HAP-1 (cell line): ENCODE data around the gene KRT3.

Experiments
- DNase-seq, 2 experiments: peaks; one replicate each; pipeline ENCODE4 v3.0.0-alpha.2; 2016 to 2020; ENCODE audit warnings: low spot score in 2 of 2
- H3K27me3 ChIP-seq: fragments of 250-450 bp; sonication (Bioruptor Pico); 2 replicates; pipeline ENCODE4 v1.5.1; 2020; ENCODE audit warnings: low read depth, mild to moderate bottlenecking, moderate library complexity
- H3K36me3 ChIP-seq: fragments of 250-450 bp; sonication (Bioruptor Pico); replicated peaks from 2 replicates; pipeline ENCODE4 v1.5.1; 2020; ENCODE audit warnings: mild to moderate bottlenecking
- H3K4me1 ChIP-seq: fragments of 250-450 bp; sonication (Bioruptor Pico); 2 replicates; pipeline ENCODE4 v1.5.1; 2020; ENCODE audit warnings: mild to moderate bottlenecking
- H3K4me3 ChIP-seq: fragments of 250-450 bp; sonication (Bioruptor Pico); 2 replicates; pipeline ENCODE4 v1.5.1; 2020; ENCODE audit warnings: mild to moderate bottlenecking, moderate library complexity
- H3K9me3 ChIP-seq: fragments of 250-450 bp; sonication (Bioruptor Pico); 2 replicates; pipeline ENCODE4 v1.5.1; 2020; ENCODE audit warnings: mild to moderate bottlenecking, moderate library complexity
- in situ Hi-C: fragments of 300-500 bp; cut with MboI; formaldehyde crosslinking; loops from 3 replicates; pipeline ENCODE4 v1.14.3; 2020; ENCODE audit warnings: low sequenced_read_pairs, inconsistent platforms, mixed read lengths

The KRT3 gene

GRCh38 chr12:52832985-52833905 lies 37.3 kb upstream of the KRT3 start:
- H3K27me3 ChIP-seq = peaks cover 8% of the 10 kb centered on the region
- DNase-seq = no peak
- no peaks in the 10 kb centered on the region for H3K36me3 ChIP-seq
- H3K4me3 ChIP-seq = no peak overlapping the region
- H3K9me3 ChIP-seq = no peaks in the 10 kb centered on the region
- in situ Hi-C loops = no loop called here
- no peaks in the 10 kb centered on the region for H3K4me1 ChIP-seq

DNA sequence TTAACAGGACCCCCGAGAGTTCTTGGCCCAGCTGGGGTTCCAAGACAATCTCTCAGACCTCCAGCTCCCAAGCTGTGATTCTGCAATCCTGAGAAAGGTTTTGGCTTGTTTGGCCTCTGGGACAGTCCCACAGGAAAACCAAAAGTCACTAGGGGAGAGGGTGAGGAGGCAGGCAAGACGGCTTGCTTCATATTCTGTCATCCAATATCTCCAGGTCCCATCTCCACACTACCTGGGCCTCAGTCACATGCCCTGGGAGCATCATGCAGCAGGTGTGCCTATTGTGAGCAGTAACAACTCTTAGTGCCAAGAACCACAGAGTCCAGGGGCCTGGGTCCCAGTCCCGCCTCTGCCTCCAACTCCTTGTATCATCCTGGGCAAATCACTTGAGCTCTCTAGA lies 36.5 kb upstream of the KRT3 start:
- H3K27me3 ChIP-seq = peaks cover 8% of the 10 kb centered on the region

GRCh38 chr12:52831251-52831650 lies 35.3 kb upstream of the KRT3 start:
- H3K9me3 ChIP-seq = no peaks in the 10 kb centered on the region

More for the DNA sequence above, 36.5 kb upstream of the KRT3 start:
- no peak for DNase-seq
- in situ Hi-C loops = no loop called here
- no peak overlapping the region for H3K4me3 ChIP-seq
- no peaks in the 10 kb centered on the region for H3K9me3 ChIP-seq
- H3K36me3 ChIP-seq = no peaks in the 10 kb centered on the region
- no peaks in the 10 kb centered on the region for H3K4me1 ChIP-seq

DNA sequence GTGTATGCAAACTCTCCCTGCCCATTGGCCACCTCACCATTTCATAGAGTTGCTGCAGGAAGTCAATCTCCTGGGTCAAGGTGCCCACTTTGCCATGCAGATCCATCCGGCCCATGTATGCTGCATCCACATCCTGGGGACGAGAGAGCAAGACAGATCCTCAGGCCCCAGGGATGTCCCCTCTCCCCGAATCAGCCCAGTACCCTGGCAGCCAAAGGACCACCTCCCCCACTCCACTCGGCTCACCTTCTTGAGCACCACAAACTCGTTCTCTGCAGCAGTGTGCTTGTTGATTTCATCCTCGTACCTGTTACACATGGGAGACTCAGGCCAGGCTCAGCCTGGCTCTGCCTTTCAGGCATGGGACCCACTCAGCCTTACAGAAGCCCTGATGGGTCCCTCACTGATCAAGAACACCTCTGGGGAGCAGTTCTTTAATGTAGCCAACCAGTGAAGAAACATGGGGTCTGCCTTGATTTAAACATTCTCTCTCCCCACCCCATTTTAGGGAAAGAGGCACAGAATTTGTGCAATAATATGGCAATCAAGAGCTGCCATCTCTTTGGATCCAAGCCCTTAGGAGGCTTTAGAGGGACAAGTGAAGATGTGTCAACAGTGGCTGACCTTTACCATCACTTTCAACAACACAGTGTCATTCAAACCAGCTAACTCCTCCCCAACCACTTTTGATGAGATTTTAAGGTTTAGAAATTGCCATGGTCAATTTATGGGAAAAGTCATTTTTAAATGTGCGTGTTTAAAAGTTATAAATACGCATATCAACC lies 34.3 kb upstream of the KRT3 start:
- Histone ChIP-seq H3K36me3 (no peaks in the 10 kb centered on the region), H3K4me1 (no peaks in the 10 kb centered on the region), H3K9me3 (no peaks in the 10 kb centered on the region), H3K4me3 (no peak overlapping the region), H3K27me3 (peaks cover 6% of the 10 kb centered on the region)
- in situ Hi-C loops = no loop called here
- no peak for DNase-seq

More at GRCh38 chr12:52831251-52831650, 35.3 kb upstream of the KRT3 start:
- in situ Hi-C loops = no loop called here
- Histone ChIP-seq H3K4me1 (no peaks in the 10 kb centered on the region), H3K4me3 (no peak overlapping the region), H3K27me3 (peaks cover 6% of the 10 kb centered on the region), H3K36me3 (no peaks in the 10 kb centered on the region)
- DNase-seq = no peak

DNA sequence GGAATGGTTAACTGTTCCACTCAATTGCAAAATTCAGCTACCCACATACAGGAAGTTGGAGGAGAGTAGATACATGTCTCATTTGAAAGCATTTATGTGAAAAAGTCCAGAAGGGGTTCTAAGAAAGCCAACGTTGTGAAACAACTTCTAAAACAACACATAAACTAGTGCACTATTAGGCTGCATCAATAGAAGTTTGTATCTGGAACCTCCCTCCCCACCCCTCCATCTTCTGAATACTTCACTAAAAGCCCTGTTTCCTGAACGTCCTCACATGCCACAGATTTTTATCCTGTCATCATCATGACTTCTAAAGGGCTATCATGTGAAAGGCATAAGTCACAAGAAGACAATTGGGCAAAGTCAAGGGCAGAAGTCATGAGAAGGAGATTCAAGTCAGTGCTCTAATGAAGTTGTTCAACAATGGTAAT lies 32.7 kb upstream of the KRT3 start:
- no peak overlapping the region for H3K4me3 ChIP-seq
- no peaks in the 10 kb centered on the region for H3K9me3 ChIP-seq
- DNase-seq = no peak
- H3K27me3 ChIP-seq = peaks cover 6% of the 10 kb centered on the region
- H3K4me1 ChIP-seq = no peaks in the 10 kb centered on the region
- in situ Hi-C loops = no loop called here
- no peaks in the 10 kb centered on the region for H3K36me3 ChIP-seq

GRCh38 chr12:52828156-52828555 lies 32.2 kb upstream of the KRT3 start:
- no peaks in the 10 kb centered on the region for H3K9me3 ChIP-seq
- H3K4me3 ChIP-seq = no peak overlapping the region
- peaks cover 6% of the 10 kb centered on the region for H3K27me3 ChIP-seq
- H3K4me1 ChIP-seq = no peaks in the 10 kb centered on the region
- no peaks in the 10 kb centered on the region for H3K36me3 ChIP-seq
- in situ Hi-C loops = no loop called here
- DNase-seq = no peak

DNA sequence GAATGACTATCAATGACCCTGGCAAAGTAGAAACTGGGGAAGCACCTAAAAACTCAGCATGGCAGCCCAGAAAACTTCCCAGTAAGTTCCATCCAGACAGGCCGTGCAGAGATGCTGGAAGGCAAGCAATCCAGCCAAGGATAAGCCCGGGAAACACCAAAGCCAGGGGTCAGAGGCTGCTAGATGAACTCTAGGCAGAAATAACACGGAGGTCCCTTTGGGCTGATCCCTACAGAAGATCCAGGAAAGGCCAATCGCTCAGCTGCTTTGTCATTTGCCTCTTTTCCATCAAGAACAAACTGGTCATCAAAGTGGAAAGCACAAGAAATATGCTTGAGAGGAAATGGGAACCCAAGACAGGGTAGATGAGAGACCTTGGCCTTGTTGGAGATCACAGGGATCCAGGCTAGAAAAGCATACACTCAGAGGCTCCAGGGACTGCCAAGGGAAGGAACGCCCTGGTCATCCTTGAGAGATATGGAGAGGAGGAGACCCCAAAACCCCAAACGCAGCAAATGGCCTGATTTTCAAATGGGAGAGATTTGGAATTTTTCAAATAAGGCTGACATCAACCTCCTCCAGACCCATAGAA lies 31.7 kb upstream of the KRT3 start:
- no peaks in the 10 kb centered on the region for H3K4me1 ChIP-seq
- no peaks in the 10 kb centered on the region for H3K36me3 ChIP-seq
- in situ Hi-C loops = no loop called here
- no peaks in the 10 kb centered on the region for H3K9me3 ChIP-seq
- H3K27me3 ChIP-seq = peaks cover 6% of the 10 kb centered on the region
- H3K4me3 ChIP-seq = no peak overlapping the region
- DNase-seq = no peak

DNA sequence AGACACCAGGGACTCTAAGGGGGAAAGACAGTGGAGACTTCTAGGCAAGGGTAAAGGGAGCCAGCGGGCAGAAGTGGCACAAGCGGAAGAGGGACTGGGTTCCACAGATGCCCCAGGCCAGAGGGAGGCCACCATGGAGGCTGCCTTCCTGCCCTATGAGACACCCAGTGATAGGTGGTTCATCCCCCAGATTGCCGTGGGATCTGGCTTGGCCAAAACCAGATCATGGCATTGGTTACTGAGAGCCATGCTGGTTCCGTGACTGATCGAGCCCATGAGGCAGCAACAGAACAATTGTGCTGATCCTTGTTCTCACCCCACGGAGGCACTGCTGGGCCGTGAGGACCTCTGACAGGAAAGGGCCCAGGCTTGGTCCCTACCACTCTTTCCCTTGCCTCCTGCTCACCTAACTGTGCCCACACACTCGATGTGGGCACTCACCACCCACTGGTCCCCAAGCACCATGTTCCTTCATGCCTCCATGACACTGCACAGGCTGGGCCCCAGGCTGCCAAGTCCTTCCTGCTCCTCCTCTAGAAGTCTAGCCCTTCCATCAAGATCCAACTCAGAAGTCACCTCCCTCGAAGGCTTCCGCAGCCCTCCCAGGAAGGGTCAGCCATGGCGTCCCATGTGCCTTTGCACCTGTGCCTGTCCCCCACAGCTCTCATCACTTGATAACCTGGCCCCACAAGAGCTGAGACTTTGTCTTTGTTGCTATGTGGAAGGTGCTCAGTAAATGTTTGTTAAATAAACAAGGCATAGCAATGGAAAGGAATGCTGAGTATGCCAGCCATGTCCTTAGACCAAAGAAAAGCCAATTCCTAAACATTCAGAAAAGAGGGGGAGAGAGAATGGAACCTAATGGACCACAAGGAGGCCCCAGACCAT lies 30.9 kb upstream of the KRT3 start:
- Histone ChIP-seq H3K4me3 (no peak overlapping the region), H3K9me3 (no peaks in the 10 kb centered on the region), H3K4me1 (no peaks in the 10 kb centered on the region), H3K36me3 (no peaks in the 10 kb centered on the region), H3K27me3 (peaks cover 6% of the 10 kb centered on the region)
- DNase-seq = no peak
- in situ Hi-C loops = no loop called here

GRCh38 chr12:52825961-52826360 lies 30.0 kb upstream of the KRT3 start:
- Histone ChIP-seq H3K4me3 (no peak overlapping the region), H3K27me3 (peaks cover 6% of the 10 kb centered on the region), H3K4me1 (no peaks in the 10 kb centered on the region), H3K36me3 (no peaks in the 10 kb centered on the region), H3K9me3 (no peaks in the 10 kb centered on the region)
- no peak for DNase-seq
- in situ Hi-C loops = no loop called here

DNA sequence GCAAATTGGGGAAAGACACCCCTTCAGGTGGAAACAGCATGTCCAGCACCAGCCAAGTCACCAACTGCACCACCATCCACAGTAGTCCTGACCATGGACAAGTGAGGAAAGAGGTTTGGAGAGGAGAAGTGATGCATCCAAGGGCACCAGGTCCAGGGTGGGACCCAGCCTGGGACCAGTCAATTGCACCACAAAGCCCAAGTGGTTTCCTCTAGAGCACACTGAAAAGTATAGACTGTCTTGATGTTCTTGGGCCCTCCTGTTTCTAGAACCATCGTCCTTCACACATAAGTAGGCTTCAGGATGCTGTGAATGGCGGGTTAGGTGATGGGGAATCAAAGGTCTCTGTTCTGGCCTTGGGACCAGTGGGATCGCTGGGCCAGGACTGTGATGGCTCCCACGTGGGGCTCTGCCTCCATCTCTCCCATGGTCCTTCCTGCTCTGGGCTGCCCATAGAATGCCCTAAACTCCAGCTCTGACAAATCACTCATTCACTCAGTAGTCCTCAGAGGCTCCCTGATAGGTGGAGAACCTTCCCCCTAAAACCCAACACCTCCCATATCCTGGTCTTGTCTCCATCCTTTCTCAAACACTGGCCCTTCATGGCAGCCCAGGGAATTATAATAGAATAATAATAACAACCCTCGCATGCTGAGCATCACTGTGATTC lies 29.0 kb upstream of the KRT3 start:
- Histone ChIP-seq H3K4me3 (no peak overlapping the region), H3K9me3 (no peaks in the 10 kb centered on the region), H3K36me3 (no peaks in the 10 kb centered on the region), H3K27me3 (peaks cover 9% of the 10 kb centered on the region), H3K4me1 (no peaks in the 10 kb centered on the region)
- in situ Hi-C loops = no loop called here
- DNase-seq = no peak

DNA sequence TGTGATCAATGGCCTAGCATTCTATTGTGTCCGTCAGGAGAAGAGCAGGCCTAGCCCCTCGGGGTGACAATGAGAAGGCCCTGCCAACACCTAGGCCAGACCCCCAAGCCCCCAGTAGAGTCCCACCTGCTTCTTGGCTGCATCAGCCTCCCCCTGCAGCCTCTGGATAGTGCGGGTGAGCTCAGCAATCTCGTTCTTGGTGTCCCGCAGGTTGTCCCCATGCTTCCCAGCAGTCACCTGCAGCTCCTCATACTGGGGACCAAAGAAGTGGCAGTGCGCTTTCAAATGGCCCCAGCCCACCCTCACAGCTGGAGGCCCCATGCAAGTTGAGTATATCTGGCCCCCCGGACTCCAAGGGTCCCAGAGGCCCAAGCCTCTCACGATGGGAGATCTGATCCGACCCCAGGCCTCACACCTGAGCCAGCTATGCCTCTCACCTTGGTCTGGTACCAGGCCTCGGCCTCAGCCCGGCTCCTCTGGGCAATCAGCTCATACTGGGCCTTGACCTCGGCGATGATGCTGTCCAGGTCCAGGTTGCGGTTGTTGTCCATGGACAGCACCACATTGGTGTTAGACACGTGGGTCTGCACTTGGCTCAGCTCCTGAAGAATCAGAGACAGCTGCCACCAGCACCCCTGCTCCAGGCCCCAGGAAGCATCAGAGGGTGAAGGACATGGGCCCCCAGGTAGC lies 28.0 kb upstream of the KRT3 start:
- no peaks in the 10 kb centered on the region; the same call in 1 of the 2 replicates for H3K9me3 ChIP-seq
- H3K27me3 ChIP-seq = peaks cover 9% of the 10 kb centered on the region

GRCh38 chr12:52822771-52823510 lies 27.0 kb upstream of the KRT3 start:
- in situ Hi-C loops = no loop called here
- no peaks in the 10 kb centered on the region for H3K36me3 ChIP-seq
- H3K27me3 ChIP-seq = peaks cover 3% of the 10 kb centered on the region; the same call in 1 of the 2 replicates
- no peaks in the 10 kb centered on the region for H3K4me1 ChIP-seq
- no peak for DNase-seq
- no peak overlapping the region for H3K4me3 ChIP-seq
- no peaks in the 10 kb centered on the region; the same call in 1 of the 2 replicates for H3K9me3 ChIP-seq

More for the DNA sequence above, 28.0 kb upstream of the KRT3 start:
- in situ Hi-C loops = no loop called here
- Histone ChIP-seq H3K4me3 (no peak overlapping the region), H3K36me3 (no peaks in the 10 kb centered on the region), H3K4me1 (no peaks in the 10 kb centered on the region)
- DNase-seq = no peak
